ENCODE results near the gene SS18.

The SS18 gene

GRCh38 chr18:26103579-26103978 lies 13.2 kb upstream of the SS18 start:
- no peak for TF ChIP-seq TAF1 (IDR thresholded peaks at IDR 0.05; ENCODE audit: low read depth, low read length)
- TF ChIP-seq SPI1 (IDR thresholded peaks at IDR 0.05; ENCODE audit: low read depth, low read length) = no peak
- TF ChIP-seq POU2F2 (IDR thresholded peaks at IDR 0.05; ENCODE audit: low read depth, low read length) = no peak
- TF ChIP-seq POLR2AphosphoS5 (IDR thresholded peaks at IDR 0.05; ENCODE audit: low read depth, low read length) = no peak
- no peak for TF ChIP-seq POLR2A (IDR thresholded peaks at IDR 0.05; ENCODE audit: low read depth, low read length)
- DNase-seq (ENCODE audit: insufficient read length, low spot score) (no peak), FAIRE-seq (no peak)

GRCh38 chr18:26097563-26097962 lies 7.2 kb upstream of the SS18 start:
- FAIRE-seq (no peak), DNase-seq (ENCODE audit: insufficient read length, low spot score) (no peak)
- TF ChIP-seq POLR2A (IDR thresholded peaks at IDR 0.05; ENCODE audit: low read depth, low read length) (no peak), PAX5 (IDR thresholded peaks at IDR 0.05; ENCODE audit: insufficient read depth, low read length, severe bottlenecking) (no peak), SPI1 (IDR thresholded peaks at IDR 0.05; ENCODE audit: low read depth, low read length) (no peak), POU2F2 (IDR thresholded peaks at IDR 0.05; ENCODE audit: low read depth, low read length) (no peak), TAF1 (IDR thresholded peaks at IDR 0.05; ENCODE audit: low read depth, low read length) (no peak), POLR2AphosphoS5 (IDR thresholded peaks at IDR 0.05; ENCODE audit: low read depth, low read length) (no peak)

- no peak for FAIRE-seq
- TF ChIP-seq POU2F2 (IDR thresholded peaks at IDR 0.05; ENCODE audit: low read depth, low read length) (no peak), POLR2AphosphoS5 (IDR thresholded peaks at IDR 0.05; ENCODE audit: low read depth, low read length) (no peak), SPI1 (IDR thresholded peaks at IDR 0.05; ENCODE audit: low read depth, low read length) (no peak), POLR2A (IDR thresholded peaks at IDR 0.05; ENCODE audit: low read depth, low read length) (no peak), PAX5 (IDR thresholded peaks at IDR 0.05; ENCODE audit: insufficient read depth, low read length, severe bottlenecking) (no peak), TAF1 (IDR thresholded peaks at IDR 0.05; ENCODE audit: low read depth, low read length) (no peak)
Observed at GRCh38 chr18:26096852-26097251, 6.4 kb upstream of the SS18 start.

DNA sequence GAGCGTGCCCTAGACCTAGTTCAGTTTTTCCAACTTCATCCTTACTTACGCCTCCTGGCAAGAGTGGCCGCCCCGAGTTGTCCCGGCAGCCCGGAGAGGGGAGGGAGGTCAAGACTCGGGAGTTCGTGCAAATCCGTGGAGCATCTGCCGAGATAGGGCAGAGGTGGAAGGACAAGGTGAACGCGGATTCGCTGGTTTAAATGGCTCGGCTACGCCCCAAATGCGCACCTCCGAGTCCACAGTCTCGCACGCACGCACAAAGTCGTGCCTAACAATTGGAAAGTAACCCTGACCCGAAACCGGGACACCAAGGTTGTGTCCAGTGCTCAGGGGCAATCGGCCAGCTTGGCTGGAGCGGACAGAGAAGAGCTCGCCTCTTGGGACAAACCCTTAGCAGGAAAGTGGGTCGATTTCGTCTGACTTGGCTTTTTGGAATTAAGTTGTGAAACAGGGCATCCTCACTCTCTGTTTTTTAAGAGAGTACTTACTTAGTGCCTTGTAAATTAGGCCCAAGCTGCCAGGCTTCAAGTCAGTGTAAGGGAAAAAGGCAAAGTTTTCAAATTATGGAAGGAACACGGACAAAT lies 726 bp upstream of the SS18 start:
- TF ChIP-seq POLR2A (IDR thresholded peaks at IDR 0.05; ENCODE audit: low read depth, low read length) = peak; percentile 1; the same call in 1 of the 2 replicates
- no peak for TF ChIP-seq PAX5 (IDR thresholded peaks at IDR 0.05; ENCODE audit: insufficient read depth, low read length, severe bottlenecking)
- DNase-seq (ENCODE audit: insufficient read length, low spot score) = no peak
- peak; percentile 99 for FAIRE-seq

More at GRCh38 chr18:26096852-26097251, 6.4 kb upstream of the SS18 start:
- DNase-seq (ENCODE audit: insufficient read length, low spot score) = no peak

DNA sequence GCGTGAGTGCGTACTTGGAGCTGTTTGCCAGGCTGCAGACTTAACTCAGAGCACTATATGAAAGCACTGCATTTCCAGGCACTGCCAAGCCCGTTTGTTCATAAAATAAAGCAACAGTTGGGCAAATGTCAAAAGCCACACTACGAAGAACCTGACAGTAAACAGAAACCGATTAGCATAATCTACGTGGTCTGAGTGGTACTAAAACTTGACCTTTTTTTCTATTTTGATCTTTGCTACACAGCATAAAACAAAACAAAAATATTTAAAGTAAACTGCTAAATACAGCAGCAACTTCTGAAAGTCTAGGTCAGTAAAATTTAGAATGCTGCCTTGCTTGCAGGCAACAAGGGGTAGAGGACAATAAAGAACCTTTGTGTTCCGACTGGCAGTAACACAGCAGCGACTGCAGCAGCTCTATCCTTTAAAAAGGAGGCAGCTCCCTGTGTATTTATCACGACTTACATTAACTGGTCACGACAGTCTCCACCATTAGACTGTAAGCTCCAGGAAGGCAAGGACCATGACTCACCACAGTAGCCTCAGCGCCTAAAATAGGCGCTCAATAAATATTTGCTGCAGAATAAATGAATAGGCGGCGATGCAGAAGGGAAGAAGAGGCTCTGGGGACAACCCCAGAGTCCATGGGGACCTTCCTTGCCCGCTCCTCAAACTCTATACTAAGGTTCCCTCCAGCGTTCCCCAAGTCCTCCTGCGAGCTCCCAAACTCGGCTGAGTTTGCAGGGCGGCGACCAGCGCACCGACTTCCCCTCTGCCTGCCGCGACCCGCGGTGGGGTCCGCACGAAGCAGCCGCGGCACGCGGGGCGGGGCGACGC lies 902 bp downstream of the SS18 start:
- FAIRE-seq (no peak), DNase-seq (ENCODE audit: insufficient read length, low spot score) (no peak)
- TF ChIP-seq SPI1 (IDR thresholded peaks at IDR 0.05; ENCODE audit: low read depth, low read length) (0 out of 2 replicates have a peak, but pooled peaks have one; percentile 23), TAF1 (IDR thresholded peaks at IDR 0.05; ENCODE audit: low read depth, low read length) (no peak)

- DNase-seq (ENCODE audit: insufficient read length, low spot score) (no peak), FAIRE-seq (peak; percentile 67)
- TF ChIP-seq PAX5 (IDR thresholded peaks at IDR 0.05; ENCODE audit: insufficient read depth, low read length, severe bottlenecking) = no peak
- no peak for TF ChIP-seq POU2F2 (IDR thresholded peaks at IDR 0.05; ENCODE audit: low read depth, low read length)
- TF ChIP-seq TAF1 (IDR thresholded peaks at IDR 0.05; ENCODE audit: low read depth, low read length) = no peak
- TF ChIP-seq SPI1 (IDR thresholded peaks at IDR 0.05; ENCODE audit: low read depth, low read length) = no peak
- no peak for TF ChIP-seq POLR2AphosphoS5 (IDR thresholded peaks at IDR 0.05; ENCODE audit: low read depth, low read length)
- TF ChIP-seq POLR2A (IDR thresholded peaks at IDR 0.05; ENCODE audit: low read depth, low read length) = no peak
Observed at GRCh38 chr18:26088487-26088886, 1.9 kb downstream of the SS18 start.

DNA sequence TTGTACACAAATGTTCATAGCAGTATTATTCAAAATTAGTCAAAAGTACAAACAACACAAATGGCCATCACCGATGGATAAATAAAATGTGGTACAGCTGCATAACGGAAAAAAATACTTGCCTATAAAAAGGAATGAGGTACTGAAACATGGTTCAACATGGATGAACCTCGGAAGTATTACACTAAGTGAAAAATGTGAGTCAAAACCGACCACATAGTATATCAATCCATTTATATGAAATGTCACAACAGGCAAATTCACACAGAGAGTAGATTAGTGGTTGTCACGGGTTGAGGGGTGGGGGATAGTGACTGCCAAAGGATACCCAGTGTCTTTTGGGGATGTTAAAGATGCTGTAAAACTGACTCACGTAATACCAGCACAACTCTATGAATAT lies 3.5 kb downstream of the SS18 start:
- no peak for DNase-seq (ENCODE audit: insufficient read length, low spot score)
- TF ChIP-seq TAF1 (IDR thresholded peaks at IDR 0.05; ENCODE audit: low read depth, low read length) (no peak), POU2F2 (IDR thresholded peaks at IDR 0.05; ENCODE audit: low read depth, low read length) (no peak), POLR2AphosphoS5 (IDR thresholded peaks at IDR 0.05; ENCODE audit: low read depth, low read length) (no peak), POLR2A (IDR thresholded peaks at IDR 0.05; ENCODE audit: low read depth, low read length) (no peak), SPI1 (IDR thresholded peaks at IDR 0.05; ENCODE audit: low read depth, low read length) (peak; percentile 69), PAX5 (IDR thresholded peaks at IDR 0.05; ENCODE audit: insufficient read depth, low read length, severe bottlenecking) (no peak)
- peak; percentile 60 for FAIRE-seq

DNA sequence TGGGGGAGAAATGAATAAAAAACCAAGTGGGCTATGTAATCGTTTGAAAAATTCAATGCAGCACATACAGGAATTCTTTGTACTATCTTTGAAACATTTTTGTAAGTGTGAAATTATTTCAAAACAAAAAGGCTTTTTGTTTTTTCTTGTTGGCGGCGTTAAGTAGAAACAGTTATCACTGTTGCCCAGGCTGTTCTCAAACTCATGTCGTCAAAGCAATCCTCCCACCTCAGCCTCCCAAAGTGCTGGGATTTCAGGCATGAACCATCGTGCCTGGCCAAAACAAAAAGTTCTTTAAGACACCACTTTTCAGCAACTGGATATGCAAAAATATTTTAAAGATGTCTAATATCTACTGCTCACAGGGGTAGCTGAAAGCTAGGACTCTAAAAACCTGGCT lies 5.4 kb downstream of the SS18 start:
- no peak for TF ChIP-seq POLR2A (IDR thresholded peaks at IDR 0.05; ENCODE audit: low read depth, low read length)
- no peak for TF ChIP-seq PAX5 (IDR thresholded peaks at IDR 0.05; ENCODE audit: insufficient read depth, low read length, severe bottlenecking)
- no peak for TF ChIP-seq POLR2AphosphoS5 (IDR thresholded peaks at IDR 0.05; ENCODE audit: low read depth, low read length)
- TF ChIP-seq SPI1 (IDR thresholded peaks at IDR 0.05; ENCODE audit: low read depth, low read length) = no peak
- TF ChIP-seq POU2F2 (IDR thresholded peaks at IDR 0.05; ENCODE audit: low read depth, low read length) = no peak
- no peak for TF ChIP-seq TAF1 (IDR thresholded peaks at IDR 0.05; ENCODE audit: low read depth, low read length)
- DNase-seq (ENCODE audit: insufficient read length, low spot score) (no peak), FAIRE-seq (no peak)

GRCh38 chr18:26083099-26083498 lies 7.3 kb downstream of the SS18 start:
- peak; percentile 47 for FAIRE-seq
- no peak for TF ChIP-seq POLR2A (IDR thresholded peaks at IDR 0.05; ENCODE audit: low read depth, low read length)
- no peak for TF ChIP-seq PAX5 (IDR thresholded peaks at IDR 0.05; ENCODE audit: insufficient read depth, low read length, severe bottlenecking)
- no peak for TF ChIP-seq SPI1 (IDR thresholded peaks at IDR 0.05; ENCODE audit: low read depth, low read length)
- no peak for TF ChIP-seq POLR2AphosphoS5 (IDR thresholded peaks at IDR 0.05; ENCODE audit: low read depth, low read length)
- TF ChIP-seq POU2F2 (IDR thresholded peaks at IDR 0.05; ENCODE audit: low read depth, low read length) = no peak
- no peak for TF ChIP-seq TAF1 (IDR thresholded peaks at IDR 0.05; ENCODE audit: low read depth, low read length)

GRCh38 chr18:26082475-26082874 lies 7.9 kb downstream of the SS18 start:
- DNase-seq (ENCODE audit: insufficient read length, low spot score) (no peak), FAIRE-seq (no peak)
- TF ChIP-seq SPI1 (IDR thresholded peaks at IDR 0.05; ENCODE audit: low read depth, low read length) = no peak
- TF ChIP-seq PAX5 (IDR thresholded peaks at IDR 0.05; ENCODE audit: insufficient read depth, low read length, severe bottlenecking) = no peak
- no peak for TF ChIP-seq POU2F2 (IDR thresholded peaks at IDR 0.05; ENCODE audit: low read depth, low read length)
- TF ChIP-seq POLR2AphosphoS5 (IDR thresholded peaks at IDR 0.05; ENCODE audit: low read depth, low read length) = no peak
- no peak for TF ChIP-seq POLR2A (IDR thresholded peaks at IDR 0.05; ENCODE audit: low read depth, low read length)
- no peak for TF ChIP-seq TAF1 (IDR thresholded peaks at IDR 0.05; ENCODE audit: low read depth, low read length)

More at GRCh38 chr18:26083099-26083498, 7.3 kb downstream of the SS18 start:
- DNase-seq (ENCODE audit: insufficient read length, low spot score) = no peak

Data from GM12891 (cell line).